GM06990 (cell line): Measurements from ENCODE around the gene DDX10.

ENCODE experiments used
- DNase-seq: peaks from one replicate; pipeline ENCODE4 v3.0.0-alpha.2; 2011; ENCODE audit not compliant: insufficient read length; ENCODE audit errors: extremely low read depth
- H3K27me3 ChIP-seq: replicated peaks from 2 replicates; pipeline ENCODE4 v1.6.0; 2011; ENCODE audit warnings: low read length; ENCODE audit not compliant: control insufficient read depth, insufficient read depth
- H3K36me3 ChIP-seq: 2 replicates; pipeline ENCODE4 v1.5.1; 2011; ENCODE audit warnings: low read length; ENCODE audit not compliant: control insufficient read depth, insufficient read depth
- H3K4me3 ChIP-seq: replicated peaks from 2 replicates; pipeline ENCODE4 v1.5.1; 2011; ENCODE audit warnings: low read depth, mild to moderate bottlenecking, control low read depth, low read length
- CTCF ChIP-seq: IDR thresholded peaks from 2 replicates; pipeline ENCODE4 v1.5.1; 2011; ENCODE audit warnings: low read length, control low read depth, mild to moderate bottlenecking, inconsistent platforms; ENCODE audit not compliant: insufficient read depth, poor library complexity, severe bottlenecking

The DDX10 gene

GRCh38 chr11:108916935-108917334 lies 252.1 kb downstream of the DDX10 start:
- no peak for TF ChIP-seq CTCF
- H3K4me3 ChIP-seq: no peak overlapping the region
- no peak for DNase-seq
- H3K27me3 ChIP-seq: no peaks in the 10 kb centered on the region
- H3K36me3 ChIP-seq: no peaks in the 10 kb centered on the region

- Histone ChIP-seq H3K4me3 (no peak overlapping the region), H3K27me3 (no peaks in the 10 kb centered on the region), H3K36me3 (no peaks in the 10 kb centered on the region)
- TF ChIP-seq CTCF: no peak
- no peak for DNase-seq
Measured at GRCh38 chr11:108921211-108921610, 256.3 kb downstream of the DDX10 start.

GRCh38 chr11:108922241-108922640 lies 257.4 kb downstream of the DDX10 start:
- TF ChIP-seq CTCF: no peak

GRCh38 chr11:108923413-108923812 lies 258.5 kb downstream of the DDX10 start:
- no peaks in the 10 kb centered on the region for H3K36me3 ChIP-seq
- H3K27me3 ChIP-seq: no peaks in the 10 kb centered on the region
- DNase-seq: no peak
- no peak for TF ChIP-seq CTCF
- no peak overlapping the region for H3K4me3 ChIP-seq

More at GRCh38 chr11:108922241-108922640, 257.4 kb downstream of the DDX10 start:
- Histone ChIP-seq H3K36me3 (no peaks in the 10 kb centered on the region), H3K27me3 (no peaks in the 10 kb centered on the region), H3K4me3 (no peak overlapping the region)
- DNase-seq: no peak

- Histone ChIP-seq H3K36me3 (no peaks in the 10 kb centered on the region), H3K27me3 (no peaks in the 10 kb centered on the region), H3K4me3 (no peak overlapping the region)
- no peak for DNase-seq
- TF ChIP-seq CTCF: no peak
Measured at GRCh38 chr11:108926171-108926840, 261.4 kb downstream of the DDX10 start.
